ENCODE results near the gene SMCO1. TPM values are rescaled to one million over a fixed set of nuclear protein-coding genes. Genes with fewer than 3 reads are reported as not detected.

Gene SMCO1
- polyA plus RNA-seq, 3 donors = not detected

DNA sequence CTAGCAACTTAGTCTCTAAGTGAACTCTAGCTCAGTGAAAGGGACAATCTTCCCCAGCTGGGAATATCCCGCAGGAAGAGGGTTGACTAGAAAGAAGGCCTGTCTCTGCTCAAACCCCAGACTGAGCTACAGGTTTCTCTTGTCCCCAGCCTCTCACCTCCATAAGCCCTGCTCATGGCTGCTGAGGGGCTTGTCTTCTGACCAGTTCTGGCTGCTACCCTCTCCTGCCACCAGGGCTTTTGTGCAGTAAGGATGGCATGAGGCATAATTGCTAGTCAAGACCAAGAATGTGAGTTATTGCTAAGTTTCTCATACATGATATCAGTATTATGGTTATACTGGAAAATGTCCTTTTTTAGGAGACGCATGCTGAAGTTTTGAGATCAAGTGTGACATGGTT, 31.9 kb upstream of the SMCO1 start:
- no peaks in the 10 kb centered on the region for H3K4me1 Mint-ChIP-seq
- no peak overlapping the region for H3K4me3 Mint-ChIP-seq
- Histone ChIP-seq H3K9me3 (replicated peaks in 1 of 2; ENCODE audit: control insufficient read depth in 1 of 2, insufficient read depth in 1 of 2, low read length in 2 of 2) (peaks cover 18 to 20% of the 10 kb centered on the region in 2 donors), H3K79me2 (ENCODE audit: insufficient read depth, low read length) (no peaks in the 10 kb centered on the region), H3K9ac (ENCODE audit: insufficient read depth, low read length, poor library complexity, severe bottlenecking) (no peak overlapping the region), H3K27ac (ENCODE audit: low read depth in 1 of 2, low read length in 2 of 2) (no peak overlapping the region), H4K20me1 (ENCODE audit: insufficient read depth, low read length) (no peaks in the 10 kb centered on the region), H3K36me3 (replicated peaks in 1 of 2; ENCODE audit: control insufficient read depth in 1 of 2, insufficient read depth in 2 of 2, low read length in 2 of 2) (no peaks in the 10 kb centered on the region), H2AFZ (ENCODE audit: insufficient read depth, low read depth, low read length, poor library complexity, severe bottlenecking) (no peak overlapping the region), H3K4me3 (replicated peaks in 1 of 3; ENCODE audit: low read depth in 2 of 3, low read length in 3 of 3) (no peak overlapping the region), H3K4me2 (replicated peaks; ENCODE audit: extremely low read depth, low read length, poor library complexity, severe bottlenecking) (no peak overlapping the region), H3K27me3 (ENCODE audit: control insufficient read depth in 2 of 2, insufficient read depth in 2 of 2, low read length in 2 of 2) (no peaks in the 10 kb centered on the region), H3K4me1 (ENCODE audit: control insufficient read depth in 1 of 2, insufficient read depth in 2 of 2, low read length in 2 of 2) (no peaks in the 10 kb centered on the region)
- intact Hi-C loops (cut with micrococcal nuclease) = no loop called here
- H3K9me3 Mint-ChIP-seq = peaks cover 15 to 31% (median 27%) of the 10 kb centered on the region in 7 donors
- no CpG with 5 or more reads among the region's 2 CpGs for WGBS (ENCODE audit: insufficient coverage)
- TF ChIP-seq, protein P1, sequence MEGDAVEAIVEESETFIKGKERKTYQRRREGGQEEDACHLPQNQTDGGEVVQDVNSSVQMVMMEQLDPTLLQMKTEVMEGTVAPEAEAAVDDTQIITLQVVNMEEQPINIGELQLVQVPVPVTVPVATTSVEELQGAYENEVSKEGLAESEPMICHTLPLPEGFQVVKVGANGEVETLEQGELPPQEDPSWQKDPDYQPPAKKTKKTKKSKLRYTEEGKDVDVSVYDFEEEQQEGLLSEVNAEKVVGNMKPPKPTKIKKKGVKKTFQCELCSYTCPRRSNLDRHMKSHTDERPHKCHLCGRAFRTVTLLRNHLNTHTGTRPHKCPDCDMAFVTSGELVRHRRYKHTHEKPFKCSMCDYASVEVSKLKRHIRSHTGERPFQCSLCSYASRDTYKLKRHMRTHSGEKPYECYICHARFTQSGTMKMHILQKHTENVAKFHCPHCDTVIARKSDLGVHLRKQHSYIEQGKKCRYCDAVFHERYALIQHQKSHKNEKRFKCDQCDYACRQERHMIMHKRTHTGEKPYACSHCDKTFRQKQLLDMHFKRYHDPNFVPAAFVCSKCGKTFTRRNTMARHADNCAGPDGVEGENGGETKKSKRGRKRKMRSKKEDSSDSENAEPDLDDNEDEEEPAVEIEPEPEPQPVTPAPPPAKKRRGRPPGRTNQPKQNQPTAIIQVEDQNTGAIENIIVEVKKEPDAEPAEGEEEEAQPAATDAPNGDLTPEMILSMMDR (IDR thresholded peaks at IDR 0.05) = no peak
- H3K27ac Mint-ChIP-seq = no peak overlapping the region
- peaks cover 0 to 2% (median 0%) of the 10 kb centered on the region in 3 donors for H3K27me3 Mint-ChIP-seq (ENCODE audit: low read depth in 3 of 3)
- no peak for DNase-seq
- H3K36me3 Mint-ChIP-seq = peaks cover 4 to 5% of the 10 kb centered on the region in 2 donors

DNA sequence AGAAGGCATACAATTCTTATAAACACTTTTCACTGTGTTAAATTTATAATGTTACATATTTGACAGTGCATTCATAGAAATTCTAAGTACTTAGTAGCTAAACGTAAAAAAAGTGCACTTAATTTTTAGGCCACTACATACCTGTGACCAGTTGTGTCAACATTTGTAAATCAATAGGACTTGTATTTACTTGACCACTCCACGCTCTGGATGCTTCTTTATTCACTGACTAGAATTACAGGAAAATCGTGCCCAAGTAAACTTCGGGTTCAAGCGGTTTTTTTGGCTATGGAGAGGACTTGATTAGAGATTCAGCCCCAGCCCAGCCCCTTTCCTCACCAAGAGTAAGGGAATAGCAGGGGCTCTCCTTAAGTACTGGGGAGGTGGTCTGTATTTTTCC, 31.4 kb upstream of the SMCO1 start:
- Histone ChIP-seq H3K4me1 (ENCODE audit: control insufficient read depth in 1 of 2, insufficient read depth in 2 of 2, low read length in 2 of 2) (no peaks in the 10 kb centered on the region), H4K20me1 (ENCODE audit: insufficient read depth, low read length) (no peaks in the 10 kb centered on the region), H3K4me3 (replicated peaks in 1 of 3; ENCODE audit: low read depth in 2 of 3, low read length in 3 of 3) (no peak overlapping the region), H3K4me2 (replicated peaks; ENCODE audit: extremely low read depth, low read length, poor library complexity, severe bottlenecking) (no peak overlapping the region), H3K27me3 (ENCODE audit: control insufficient read depth in 2 of 2, insufficient read depth in 2 of 2, low read length in 2 of 2) (no peaks in the 10 kb centered on the region), H3K9ac (ENCODE audit: insufficient read depth, low read length, poor library complexity, severe bottlenecking) (no peak overlapping the region), H3K9me3 (replicated peaks in 1 of 2; ENCODE audit: control insufficient read depth in 1 of 2, insufficient read depth in 1 of 2, low read length in 2 of 2) (peaks cover 18 to 20% of the 10 kb centered on the region in 2 donors), H3K27ac (ENCODE audit: low read depth in 1 of 2, low read length in 2 of 2) (no peak overlapping the region), H3K79me2 (ENCODE audit: insufficient read depth, low read length) (no peaks in the 10 kb centered on the region), H3K36me3 (replicated peaks in 1 of 2; ENCODE audit: control insufficient read depth in 1 of 2, insufficient read depth in 2 of 2, low read length in 2 of 2) (no peaks in the 10 kb centered on the region), H2AFZ (ENCODE audit: insufficient read depth, low read depth, low read length, poor library complexity, severe bottlenecking) (no peak overlapping the region)
- intact Hi-C loops (cut with micrococcal nuclease) = no loop called here
- Mint-ChIP-seq H3K27me3 (ENCODE audit: low read depth in 3 of 3) (peaks cover 0 to 2% (median 0%) of the 10 kb centered on the region in 3 donors), H3K4me3 (no peak overlapping the region), H3K4me1 (no peaks in the 10 kb centered on the region), H3K27ac (no peak overlapping the region), H3K9me3 (peaks cover 15 to 31% (median 27%) of the 10 kb centered on the region in 7 donors), H3K36me3 (peaks cover 2 to 5% of the 10 kb centered on the region in 2 donors)
- no peak for DNase-seq
- TF ChIP-seq, protein P1 (IDR thresholded peaks at IDR 0.05) = no peak
- WGBS (ENCODE audit: insufficient coverage) = no CpG with 5 or more reads among the region's 5 CpGs
